DND-41 (cell line): ENCODE measurements around the gene ITSN2.

Experiments
- CTCF ChIP-seq: IDR thresholded peaks from 2 replicates; pipeline ENCODE4 v1.5.1; 2012; ENCODE audit warnings: borderline replicate concordance, low read length, moderate library complexity, mild to moderate bottlenecking; ENCODE audit not compliant: poor library complexity, severe bottlenecking; ENCODE audit errors: extremely low read depth
- EZH2 ChIP-seq: IDR thresholded peaks from 3 replicates; pipeline ENCODE4 v1.6.1; 2012; ENCODE audit warnings: borderline replicate concordance, low read depth, mild to moderate bottlenecking, moderate library complexity, low read length, inconsistent platforms; ENCODE audit not compliant: severe bottlenecking

DNA sequence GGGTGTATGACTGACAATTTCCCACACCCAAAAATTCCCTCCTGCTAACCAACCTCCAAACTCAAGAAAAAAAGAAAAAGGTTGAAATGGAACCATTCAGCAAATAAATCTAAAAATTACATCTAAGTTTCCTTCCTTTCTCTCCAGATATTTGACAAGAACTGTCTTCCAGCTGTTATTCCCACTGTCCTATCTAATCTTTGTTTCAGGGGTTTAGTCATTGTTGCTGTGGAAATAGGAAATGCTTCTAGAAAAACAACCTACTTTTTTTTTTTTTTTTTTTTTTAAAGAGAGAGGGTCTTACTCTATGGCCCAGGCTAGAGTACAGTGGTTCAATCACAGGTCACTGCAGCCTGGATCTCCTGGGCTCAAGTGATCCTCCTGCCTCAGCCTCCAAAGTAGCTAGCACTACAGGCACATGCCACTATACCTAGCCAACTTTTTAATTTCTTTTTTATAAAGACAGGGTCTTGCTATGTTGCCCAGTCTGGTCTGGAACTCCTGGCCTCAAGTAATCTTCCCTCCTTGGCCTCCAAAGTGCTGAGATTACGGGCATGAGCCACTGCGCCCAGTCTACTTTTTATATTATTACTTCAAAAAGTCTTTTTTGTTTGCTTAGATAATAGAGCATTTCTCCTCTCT, 88.1 kb downstream of the ITSN2 start:
- TF ChIP-seq EZH2 (no peak), CTCF (no peak)
